GM21526 (cell line): ENCODE results near the gene NEDD4L.

Source experiments
- ATAC-seq: cut with Tn5 transposase; IDR thresholded peaks from one replicate; pipeline ENCODE4 v1.9.1; 2021; ENCODE audit warnings: moderate library complexity; ENCODE audit not compliant: unreplicated experiment, low FRiP score

The NEDD4L gene

GRCh38 chr18:58201733-58202730, 158.0 kb downstream of the NEDD4L start:
- no peak for ATAC-seq

DNA sequence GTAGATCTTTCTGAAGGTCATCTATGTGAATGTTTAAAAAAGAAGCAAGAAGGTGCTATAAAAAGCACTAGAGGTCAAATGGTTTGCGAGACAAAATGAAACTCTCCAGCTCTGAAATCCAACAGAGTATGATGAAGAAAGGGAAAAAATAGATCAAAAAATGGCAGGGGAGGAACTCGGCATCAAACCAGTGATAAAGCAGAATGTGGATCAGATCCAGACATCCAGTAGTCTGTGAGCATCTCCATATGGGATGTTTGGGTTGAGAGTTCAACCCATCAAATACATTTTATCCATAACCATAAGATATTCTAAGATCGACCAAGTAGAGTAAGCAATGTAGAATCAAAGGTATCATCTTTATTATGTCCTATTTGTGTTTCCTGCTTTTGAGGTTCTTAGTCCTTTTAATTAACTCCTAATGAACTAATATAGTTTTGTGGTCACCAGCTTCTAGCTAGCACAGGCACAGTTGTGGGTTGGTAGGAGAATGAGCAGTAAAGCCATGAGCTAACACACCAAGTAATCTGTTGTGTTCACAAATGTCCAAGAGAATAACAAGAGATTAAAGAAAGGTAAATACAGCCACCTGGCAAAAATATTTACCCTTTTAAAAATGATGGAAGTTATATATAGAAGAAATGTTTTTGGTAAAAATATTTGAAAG, 160.9 kb downstream of the NEDD4L start:
- ATAC-seq, result no peak

DNA sequence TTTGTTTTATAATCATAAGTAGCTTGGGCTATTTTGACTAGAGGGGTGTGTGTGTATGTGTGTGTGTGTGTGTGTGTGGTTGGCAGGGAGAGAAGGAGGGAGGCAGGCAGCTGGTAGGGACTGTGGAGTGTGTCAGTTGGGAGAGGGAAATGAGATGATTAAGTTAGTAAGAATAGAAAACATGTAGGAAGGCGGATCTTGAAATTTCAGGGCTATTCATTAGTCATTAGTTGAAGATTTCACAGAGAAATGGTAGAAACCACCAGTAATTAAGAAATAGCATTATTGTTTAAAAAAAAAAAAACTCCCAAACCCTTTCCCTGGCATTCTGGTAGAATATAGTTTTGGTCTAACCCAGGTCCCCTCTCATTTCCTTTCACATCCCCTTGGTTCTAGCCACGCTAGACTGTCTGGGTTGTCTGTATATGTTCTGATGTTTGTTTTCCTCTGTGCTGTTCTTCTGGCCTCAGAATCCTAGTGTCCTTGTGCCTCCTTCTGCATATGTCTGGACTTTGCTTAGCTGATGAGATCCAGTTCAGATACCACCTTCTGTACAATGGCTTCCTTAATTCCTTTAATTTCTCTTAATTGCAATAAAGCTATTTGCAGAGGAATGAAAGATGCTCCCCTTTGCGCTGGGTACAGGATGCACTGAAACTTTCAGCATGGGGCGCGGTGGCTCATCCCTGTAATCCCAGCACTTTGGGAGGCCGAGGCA, 161.6 kb downstream of the NEDD4L start:
- ATAC-seq, result no peak

DNA sequence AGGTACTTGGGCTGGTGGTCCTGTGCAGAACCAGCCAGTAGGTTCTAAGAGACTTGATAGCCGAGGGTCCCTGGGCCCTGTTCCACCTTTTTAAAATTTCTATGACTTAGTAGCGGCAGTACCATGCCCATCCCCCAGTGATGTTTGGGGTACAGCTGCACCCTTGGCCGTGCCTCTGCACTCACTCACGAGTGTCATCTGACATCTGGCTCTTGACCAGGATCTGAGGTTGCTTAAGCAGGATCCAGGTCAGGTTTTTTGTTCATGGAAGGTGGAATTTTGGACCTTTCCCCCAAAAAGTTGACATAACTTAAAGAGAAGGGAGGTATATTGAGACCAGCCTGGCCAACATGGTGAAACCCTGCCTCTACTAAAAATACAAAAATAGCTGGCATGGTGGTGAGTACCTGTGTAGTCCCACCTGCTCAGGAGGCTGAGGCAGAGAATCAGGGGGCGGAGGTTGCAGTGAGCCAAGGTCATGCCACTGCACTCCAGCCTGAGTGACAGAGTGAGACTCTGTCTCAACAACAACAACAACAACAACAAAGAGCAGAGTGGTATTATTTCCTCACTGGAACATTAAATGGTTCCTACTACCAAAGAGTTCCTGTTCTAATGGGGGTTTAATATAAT, 163.6 kb downstream of the NEDD4L start:
- ATAC-seq, result no peak

DNA sequence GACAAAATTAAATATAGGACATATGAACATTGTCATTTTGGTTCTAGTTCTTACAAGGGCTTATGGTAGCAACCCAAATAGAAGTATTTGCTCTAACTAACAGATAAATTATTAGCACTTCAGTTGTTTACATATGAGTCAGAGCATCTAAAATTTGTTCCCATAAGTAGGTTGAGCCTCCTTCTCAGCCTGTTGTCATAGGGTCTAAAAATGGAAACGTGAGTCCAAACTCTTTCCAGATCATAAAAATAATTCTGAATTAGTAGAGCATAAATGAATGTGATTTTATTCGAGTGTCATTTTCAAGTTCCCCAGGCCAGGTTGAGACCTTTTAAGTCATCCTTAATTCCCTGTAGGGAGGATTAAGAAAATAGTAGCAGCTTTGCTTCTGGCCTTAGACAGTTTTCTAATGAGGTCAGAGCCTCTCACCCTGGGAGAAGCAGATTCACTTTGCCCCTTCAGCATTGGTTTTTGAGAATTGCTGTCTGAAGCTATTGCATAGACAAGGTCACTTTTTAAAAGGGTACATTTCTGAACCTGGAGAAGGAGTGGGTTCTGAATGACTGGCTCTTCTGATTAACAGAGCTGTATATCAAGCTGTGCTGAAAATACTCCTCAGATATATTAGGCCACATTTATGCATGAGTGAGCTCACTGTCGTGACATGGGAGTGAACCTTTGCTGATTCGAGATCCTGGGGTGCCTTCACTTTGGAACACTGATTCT, 164.3 kb downstream of the NEDD4L start:
- no peak for ATAC-seq

DNA sequence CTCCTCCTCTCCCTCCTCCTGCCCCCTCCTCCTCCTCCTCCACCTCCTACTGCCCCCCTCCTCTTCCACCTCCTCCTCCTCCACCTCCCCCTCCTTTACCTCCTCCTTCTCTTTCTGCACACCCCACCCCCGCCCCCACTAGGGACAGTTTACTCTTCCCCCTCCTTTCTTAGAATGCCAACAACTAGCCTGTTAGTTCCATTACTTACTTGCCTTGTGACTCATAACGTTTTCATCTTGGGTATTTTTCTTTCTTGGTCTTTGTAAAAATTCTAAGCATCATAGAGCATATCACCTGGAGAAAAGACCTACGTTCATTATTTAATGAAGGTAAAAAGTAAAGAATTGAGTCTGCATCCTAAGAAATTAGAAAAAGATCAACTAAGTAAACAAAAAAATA, 165.3 kb downstream of the NEDD4L start:
- no peak for ATAC-seq

DNA sequence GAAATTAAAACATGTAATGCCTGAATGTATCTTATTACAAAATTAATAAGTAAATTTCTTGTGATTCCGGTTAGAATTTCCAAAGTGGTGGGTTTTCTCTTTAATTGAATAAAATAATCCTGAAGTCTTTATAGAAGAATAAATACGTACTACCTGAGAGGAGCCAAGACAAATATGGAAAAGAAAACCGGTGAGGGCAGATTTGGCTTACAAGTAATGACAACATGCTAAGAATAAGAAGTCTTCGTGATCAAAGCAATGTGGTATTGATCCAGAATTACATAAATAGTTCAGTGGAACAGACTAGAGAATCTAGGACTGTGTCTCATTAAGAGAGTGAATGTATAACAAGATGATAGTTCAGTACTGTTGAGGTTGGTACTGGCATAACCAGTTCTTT, 167.5 kb downstream of the NEDD4L start:
- no peak for ATAC-seq

- no peak for ATAC-seq
Measured at GRCh38 chr18:58212274-58212673, 168.2 kb downstream of the NEDD4L start.

GRCh38 chr18:58213440-58213839, 169.4 kb downstream of the NEDD4L start:
- ATAC-seq, result no peak

- no peak for ATAC-seq
Measured at GRCh38 chr18:58215011-58215410, 171.0 kb downstream of the NEDD4L start.

GRCh38 chr18:58216071-58216481, 172.1 kb downstream of the NEDD4L start:
- peak; percentile 54 for ATAC-seq

GRCh38 chr18:58217052-58217451, 173.0 kb downstream of the NEDD4L start:
- ATAC-seq, result no peak

- ATAC-seq, result no peak
Measured at GRCh38 chr18:58218117-58218516, 174.1 kb downstream of the NEDD4L start.

DNA sequence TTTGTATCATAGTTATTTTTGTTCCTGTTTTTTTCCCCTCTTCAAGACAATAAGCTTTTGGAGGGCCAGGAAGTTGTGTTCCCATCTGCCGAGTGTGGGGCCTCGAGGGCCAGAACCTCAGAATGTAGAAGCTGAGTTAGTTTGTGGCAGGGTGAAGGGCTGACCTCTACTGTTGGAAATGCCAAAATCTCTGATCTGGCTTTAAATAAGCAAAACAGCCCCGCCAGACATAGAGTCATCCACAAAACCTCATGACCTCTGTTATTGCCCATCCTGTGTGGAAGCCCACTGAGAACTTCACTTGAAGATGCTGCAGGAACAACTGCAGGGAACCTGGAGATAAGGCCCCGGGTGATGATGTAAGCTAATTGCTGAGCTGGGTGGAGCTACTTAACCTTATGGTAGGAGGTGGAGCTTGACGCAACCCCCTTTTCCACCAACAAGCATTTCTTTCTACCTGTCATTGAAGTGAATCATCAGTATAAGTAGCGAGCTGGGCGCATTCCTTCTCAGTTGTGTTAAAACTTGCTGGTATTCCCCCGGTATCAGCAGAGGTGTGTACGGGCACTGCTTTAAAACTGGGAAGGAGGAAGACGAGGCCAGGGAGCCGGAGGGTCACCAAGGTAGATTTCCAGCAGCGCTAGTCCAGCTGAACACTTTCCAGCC, 177.2 kb downstream of the NEDD4L start:
- no peak for ATAC-seq

GRCh38 chr18:58222432-58223125, 178.6 kb downstream of the NEDD4L start:
- ATAC-seq, result no peak

GRCh38 chr18:58223717-58224424, 179.8 kb downstream of the NEDD4L start:
- no peak for ATAC-seq

- ATAC-seq, result no peak
Measured at GRCh38 chr18:58224425-58224750, 180.4 kb downstream of the NEDD4L start.

DNA sequence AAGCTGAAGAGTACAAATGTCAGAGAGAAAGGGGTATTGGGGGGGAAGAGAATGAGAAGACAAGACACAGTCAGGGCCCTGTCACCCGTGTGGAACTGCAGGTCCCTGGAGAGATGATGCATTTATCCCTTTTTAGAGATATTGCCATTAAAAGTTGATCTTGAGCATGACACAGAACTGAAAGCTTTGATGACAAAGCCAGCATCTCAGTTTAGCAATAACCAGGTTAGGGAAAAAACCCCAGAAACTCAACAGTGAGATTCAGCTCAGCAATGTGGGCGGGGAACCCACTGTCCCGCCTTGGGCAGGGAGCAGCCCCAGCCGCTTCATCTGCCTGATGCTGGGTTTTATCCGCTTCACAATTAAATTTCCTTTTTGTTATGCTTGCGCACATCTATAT, 181.1 kb downstream of the NEDD4L start:
- peak; percentile 76 for ATAC-seq
